Hematopoietic multipotent progenitor cell treated with erythropoietin and hydrocortisone succinate and interleukin-3 and kit ligand, for 6 days (in vitro differentiated cells): ENCODE results near the gene THSD4.
"Not testable (repeated sequence)": the region's sequence is repeated elsewhere in the genome, so short reads cannot be mapped to it uniquely, and the experiment has no call there.

Source experiments
- DNase-seq: peaks from one replicate; pipeline ENCODE4 v3.0.0-alpha.2; 2015

Gene THSD4

GRCh38 chr15:71153823-71154524, 38.7 kb downstream of the THSD4 start:
- no peak for DNase-seq

DNA sequence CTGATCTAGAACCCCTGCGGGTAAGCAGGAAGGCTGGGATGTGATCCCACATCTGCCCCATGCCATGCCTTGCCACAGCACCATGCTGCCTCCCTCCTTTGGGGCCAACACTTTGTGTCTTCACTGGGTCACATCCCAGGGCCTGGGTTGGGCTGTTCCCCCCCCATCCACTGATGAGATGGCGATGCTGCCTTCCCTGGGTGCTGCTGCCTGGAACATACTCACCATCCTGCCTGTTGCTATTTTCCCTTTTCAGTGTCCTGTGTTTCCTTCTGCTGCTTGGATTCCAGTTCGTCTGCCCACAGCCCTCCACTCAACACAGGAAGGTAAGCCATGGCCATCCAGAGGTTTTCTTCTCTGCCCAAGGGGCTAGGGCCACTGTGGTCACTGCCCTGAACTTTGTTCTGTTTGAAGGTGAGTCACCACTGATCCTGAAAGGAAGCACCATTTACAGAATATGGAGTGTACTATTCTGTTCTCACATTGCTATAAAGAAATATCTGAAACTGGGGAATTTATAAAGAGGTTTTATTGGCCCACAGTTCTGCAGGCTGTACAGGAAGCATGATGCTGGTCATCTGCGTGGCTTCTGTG, 39.4 kb downstream of the THSD4 start:
- DNase-seq: no peak

- no peak for DNase-seq
Measured at GRCh38 chr15:71155534-71155933, 40.3 kb downstream of the THSD4 start.

DNA sequence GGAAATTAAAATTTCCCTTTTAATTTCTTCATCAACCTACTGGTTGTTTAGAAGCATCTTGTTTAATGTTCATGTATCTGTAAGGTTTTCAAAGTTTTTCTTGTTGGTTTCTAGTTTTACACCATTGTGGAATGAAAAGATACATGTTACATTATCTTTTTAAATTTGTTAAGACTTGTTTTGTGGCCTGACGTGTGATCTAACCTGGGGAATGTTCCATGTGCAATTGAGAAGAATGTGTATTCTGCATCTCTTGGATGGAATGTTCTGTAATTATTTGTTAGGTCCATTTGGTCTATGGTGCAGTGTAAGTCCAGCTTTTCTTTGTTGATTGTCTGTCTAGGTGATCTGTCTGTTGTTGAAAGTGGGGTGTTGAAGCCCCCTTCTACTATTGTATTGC, 45.7 kb downstream of the THSD4 start:
- DNase-seq: no peak

DNA sequence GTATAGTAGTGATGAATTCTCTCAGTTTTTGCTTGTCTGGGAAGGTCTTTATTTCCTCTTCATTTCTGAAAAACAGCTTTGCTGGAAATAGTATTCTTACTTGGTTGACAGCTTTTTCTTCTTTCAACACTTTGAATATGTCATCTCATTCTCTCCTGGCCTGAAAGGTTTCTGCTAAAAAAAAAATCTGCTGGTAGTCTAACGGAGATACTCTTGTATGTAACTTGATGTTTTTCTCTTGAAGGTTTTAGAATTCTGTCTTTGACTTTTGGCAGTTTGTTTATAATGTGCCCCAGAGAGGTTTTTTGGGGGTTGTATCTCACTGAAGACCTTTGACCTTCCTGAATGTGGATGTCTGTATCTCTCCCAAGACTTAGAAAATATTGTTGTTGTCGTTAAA, 47.0 kb downstream of the THSD4 start:
- no peak for DNase-seq

DNA sequence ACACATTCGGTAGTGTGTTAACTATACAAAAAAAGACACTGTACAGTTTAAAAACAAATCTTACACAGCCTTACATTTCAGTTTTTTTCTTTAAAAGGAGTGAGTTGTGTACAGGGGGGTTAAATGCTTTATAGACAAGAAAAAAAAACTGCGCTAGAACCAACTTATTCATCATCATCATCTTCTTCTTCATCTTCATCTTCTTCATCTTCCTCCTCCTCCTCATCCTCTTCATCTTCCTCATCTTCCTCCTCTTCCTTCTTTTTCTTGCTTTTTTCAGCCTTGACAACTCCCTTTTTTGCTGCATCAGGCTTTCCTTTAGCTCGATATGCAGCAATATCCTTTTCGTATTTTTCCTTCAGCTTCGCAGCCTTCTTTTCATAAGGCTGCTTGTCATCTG, 49.3 kb downstream of the THSD4 start:
- not testable (repeated sequence) for DNase-seq

DNA sequence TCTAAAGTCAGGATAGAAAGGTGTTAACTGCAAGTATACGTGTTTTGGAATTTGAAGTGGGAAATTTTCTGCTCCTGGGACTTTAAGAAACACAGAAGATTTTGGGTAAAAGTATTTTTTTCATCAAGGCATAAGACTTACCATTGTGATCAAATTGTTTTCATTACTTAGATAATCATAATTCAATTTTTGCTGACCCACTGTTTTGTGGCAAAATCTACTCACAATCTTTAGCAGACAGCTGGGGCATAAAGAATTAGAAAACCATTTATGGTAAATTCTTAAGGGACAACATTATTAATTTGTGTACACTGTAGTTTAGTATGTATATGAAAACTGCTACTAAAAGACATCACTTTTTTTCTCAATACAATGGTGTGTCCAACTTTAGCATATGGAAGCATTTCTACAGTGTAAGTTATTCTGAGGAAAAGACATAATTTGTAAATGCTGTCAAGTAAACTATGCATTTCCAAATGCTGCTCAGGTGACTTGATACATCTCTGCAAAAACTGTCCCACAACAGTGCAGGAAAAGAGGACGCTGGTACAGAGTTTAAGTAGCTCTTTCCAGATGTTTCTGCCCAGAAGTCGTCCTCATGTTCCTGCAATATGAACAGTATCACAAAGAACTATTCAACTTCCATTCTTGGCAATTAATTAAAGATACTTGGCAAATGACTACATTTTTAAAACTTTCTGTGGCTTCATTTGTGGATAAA, 52.3 kb downstream of the THSD4 start:
- no peak for DNase-seq

GRCh38 chr15:71168166-71168834, 53.0 kb downstream of the THSD4 start:
- no peak for DNase-seq

- no peak for DNase-seq
Measured at GRCh38 chr15:71170163-71170562, 54.9 kb downstream of the THSD4 start.

- DNase-seq: no peak
Measured at GRCh38 chr15:71171195-71171594, 55.9 kb downstream of the THSD4 start.

- not testable (repeated sequence) for DNase-seq
Measured at GRCh38 chr15:71174360-71174759, 59.1 kb downstream of the THSD4 start.

DNA sequence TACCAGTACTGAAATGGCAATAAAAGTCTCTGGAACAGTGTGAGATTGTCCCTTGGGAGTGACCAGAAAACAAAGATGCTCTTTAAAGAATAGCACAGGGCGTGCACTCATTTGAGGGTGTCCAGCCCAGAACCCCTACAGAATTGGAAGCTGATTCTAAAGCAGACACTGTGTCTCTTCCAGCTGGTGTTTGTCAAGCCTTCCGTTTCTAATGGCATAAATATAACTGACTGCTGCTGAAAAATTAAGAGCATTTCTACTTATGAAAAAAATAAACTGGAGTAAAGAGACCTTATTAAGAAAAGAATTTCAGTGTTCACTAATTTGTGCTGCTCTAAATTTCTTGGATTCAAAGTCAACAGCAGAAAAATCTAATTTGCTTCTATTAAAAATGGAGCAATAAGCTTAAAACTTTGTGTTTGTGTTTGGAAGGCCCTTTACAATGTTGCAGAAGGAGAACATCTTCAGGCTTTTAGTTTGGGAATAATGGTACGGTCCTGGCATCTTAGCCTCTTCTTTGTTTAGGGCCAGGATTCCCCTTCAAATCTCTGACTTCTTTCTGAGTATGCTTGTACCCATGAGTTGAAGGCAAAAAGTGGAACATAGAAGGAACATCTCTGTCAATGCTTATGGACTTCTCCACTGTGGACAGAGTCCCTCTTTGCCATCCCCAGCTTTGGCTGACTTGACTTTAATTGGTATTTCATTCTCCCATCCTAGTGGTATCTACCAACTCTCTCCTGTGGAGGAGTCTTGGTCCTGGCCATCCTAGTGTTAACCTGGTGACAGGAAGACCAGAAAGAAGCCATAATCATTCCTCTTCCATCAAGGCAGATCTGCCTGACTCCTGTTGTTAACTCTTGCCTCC, 65.9 kb downstream of the THSD4 start:
- DNase-seq: no peak

DNA sequence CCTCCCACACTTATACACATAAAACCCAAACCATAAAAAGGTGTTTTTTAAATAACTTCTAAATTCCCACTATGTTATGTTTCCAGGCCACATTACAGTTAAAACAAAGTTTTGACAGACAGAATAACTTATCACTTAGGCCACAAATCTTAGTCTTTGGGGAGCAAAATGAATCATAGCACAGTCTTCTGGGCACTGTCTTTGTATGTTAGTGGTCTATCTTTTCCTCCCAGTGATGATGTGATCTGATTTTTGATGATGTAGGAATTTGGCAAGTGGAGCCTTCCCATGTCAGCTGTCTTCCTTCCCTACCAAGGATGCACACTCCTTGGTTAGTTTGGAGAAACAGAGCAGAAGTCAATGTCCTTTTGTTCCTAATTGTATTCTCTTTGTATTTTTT, 67.3 kb downstream of the THSD4 start:
- no peak for DNase-seq

- no peak for DNase-seq
Measured at GRCh38 chr15:71183063-71183462, 67.8 kb downstream of the THSD4 start.

- no peak for DNase-seq
Measured at GRCh38 chr15:71185706-71186105, 70.4 kb downstream of the THSD4 start.

- no peak for DNase-seq
Measured at GRCh38 chr15:71186267-71186666, 71.0 kb downstream of the THSD4 start.

DNA sequence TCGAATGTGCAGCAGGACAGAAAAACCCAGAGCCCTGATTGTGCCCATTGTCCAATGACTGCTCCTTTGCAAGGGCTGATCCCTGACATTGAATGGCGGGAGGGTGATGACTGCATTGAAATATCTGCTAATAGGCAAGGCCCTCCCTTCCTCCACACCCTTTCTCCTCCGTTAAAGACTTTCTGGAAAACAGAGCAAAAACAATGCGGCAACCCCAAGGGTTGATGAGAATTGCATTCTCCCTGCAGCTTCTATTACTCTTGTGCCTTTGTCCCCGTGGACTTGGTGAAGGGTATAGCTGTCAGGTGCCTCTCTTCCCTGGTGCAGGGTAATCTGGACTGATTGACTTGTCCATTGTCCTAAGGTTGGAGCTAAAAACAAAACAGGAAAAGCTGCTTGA, 71.8 kb downstream of the THSD4 start:
- no peak for DNase-seq

- DNase-seq: no peak
Measured at GRCh38 chr15:71187526-71187925, 72.3 kb downstream of the THSD4 start.

DNA sequence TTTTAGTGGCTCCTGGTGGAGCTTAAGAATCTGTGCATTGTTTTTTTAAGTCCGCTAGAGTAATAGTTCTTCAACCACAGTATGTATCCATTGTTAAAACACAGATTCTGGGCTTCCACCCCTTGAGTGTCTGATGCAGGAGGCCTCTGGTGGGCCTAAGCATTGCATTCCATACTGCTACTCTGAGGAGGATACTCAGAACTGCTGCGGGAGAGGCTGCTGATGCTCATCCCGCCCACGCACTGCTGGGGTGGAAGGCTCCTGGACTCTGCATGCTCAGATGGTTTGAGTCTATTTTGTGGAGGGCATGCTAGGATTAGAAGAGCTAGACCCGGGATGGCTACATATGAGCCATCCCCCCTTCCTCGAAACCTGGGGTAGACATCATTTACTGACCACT, 74.4 kb downstream of the THSD4 start:
- no peak for DNase-seq

GRCh38 chr15:71191296-71191695, 76.0 kb downstream of the THSD4 start:
- no peak for DNase-seq

- no peak for DNase-seq
Measured at GRCh38 chr15:71192816-71193215, 77.5 kb downstream of the THSD4 start.

DNA sequence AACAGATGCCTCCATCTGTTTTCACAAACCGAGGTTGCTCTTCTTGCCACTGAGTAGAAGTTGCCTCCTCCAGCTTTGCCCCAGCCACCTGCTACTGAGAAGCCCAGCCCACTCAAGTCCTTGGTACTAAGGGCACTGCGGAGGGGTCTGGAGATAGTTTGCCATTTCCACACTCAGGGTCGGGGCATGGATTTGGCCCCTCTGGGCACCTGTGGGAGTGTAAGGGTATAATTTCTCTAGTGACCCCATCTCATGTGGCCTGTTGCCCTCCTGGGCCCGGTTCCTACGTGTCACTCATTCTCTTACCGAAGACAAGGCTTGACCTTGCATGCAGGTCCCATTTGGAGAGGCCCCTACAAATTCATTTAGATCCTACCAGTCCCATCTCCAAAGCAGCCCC, 79.0 kb downstream of the THSD4 start:
- DNase-seq: no peak

GRCh38 chr15:71195242-71195641, 80.0 kb downstream of the THSD4 start:
- DNase-seq: no peak
